Kidney epithelial cell (primary cell): ENCODE measurements around the gene COL9A3. TPM values are rescaled to one million over a fixed set of nuclear protein-coding genes. Genes with fewer than 3 reads are reported as not detected.

Experiments used
- DNase-seq: peaks from one replicate; pipeline ENCODE4 v3.0.0-alpha.2; 2010; ENCODE audit warnings: low read depth
- H3K27me3 ChIP-seq: 2 replicates; pipeline ENCODE4 v1.6.0; 2011; ENCODE audit warnings: low read length; ENCODE audit not compliant: control insufficient read depth, insufficient read depth
- H3K36me3 ChIP-seq: 2 replicates; pipeline ENCODE4 v1.5.1; 2011; ENCODE audit warnings: low read length; ENCODE audit not compliant: control insufficient read depth, insufficient read depth
- H3K4me3 ChIP-seq: 2 replicates; pipeline ENCODE4 v1.5.1; 2011; ENCODE audit warnings: low read depth, mild to moderate bottlenecking, control low read depth, low read length
- CTCF ChIP-seq: IDR thresholded peaks from 2 replicates; pipeline ENCODE4 v1.5.1; 2011; ENCODE audit warnings: mild to moderate bottlenecking, moderate library complexity, low read length, control low read depth, inconsistent platforms; ENCODE audit not compliant: insufficient read depth, poor library complexity, severe bottlenecking
- total RNA-seq: library from RNA; depleted of rRNA; stranded (reverse); fragments of >200 nt; gene quantifications from 2 replicates; pipeline ENCODE4 v1.2.3, GENCODE V29; 2015

The COL9A3 gene
- total RNA-seq, 1 donor from 2014 or later: 10.4 TPM

DNA sequence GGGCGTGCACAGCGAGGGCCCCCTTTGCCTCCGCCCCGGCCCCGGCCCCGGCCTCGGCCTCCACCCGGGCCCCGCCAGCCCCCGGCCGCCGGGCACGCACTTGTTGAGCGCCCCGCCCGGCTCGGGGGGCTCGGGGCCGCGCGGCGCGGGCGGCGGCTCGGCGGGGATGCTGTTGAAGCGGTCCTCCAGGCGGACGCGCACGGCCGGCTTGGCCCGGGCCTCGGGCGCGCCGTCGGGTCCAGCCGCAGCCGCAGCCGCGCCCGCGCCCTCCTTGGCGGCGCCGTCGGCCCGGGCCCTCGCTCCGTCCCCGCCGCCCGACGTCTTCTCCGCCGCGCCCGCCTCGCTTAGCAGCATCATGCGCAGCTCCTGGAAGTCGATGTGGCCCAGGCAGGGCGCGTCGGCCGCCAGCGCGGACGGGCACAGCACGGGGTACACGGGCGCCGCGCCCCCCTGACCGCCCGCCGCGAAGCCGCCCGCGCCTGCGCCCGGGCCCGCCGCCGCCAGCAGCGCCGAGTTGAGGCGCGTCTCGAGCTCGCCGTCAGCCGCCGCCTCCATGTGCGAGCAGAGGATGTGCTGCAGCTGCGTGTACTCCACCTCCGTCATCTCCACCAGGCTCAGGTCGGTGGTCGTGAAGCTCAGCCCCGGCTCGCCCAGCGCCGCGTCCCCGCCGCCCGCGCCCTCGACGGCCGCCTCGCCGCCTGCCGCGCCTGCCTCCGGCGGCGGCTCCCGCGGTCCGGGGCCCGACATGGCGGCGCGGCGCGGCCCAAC, 44.3 kb downstream of the COL9A3 start:
- no peak for TF ChIP-seq CTCF
- peak overlapping the region; percentile 59 for H3K4me3 ChIP-seq
- DNase-seq: no peak
- H3K36me3 ChIP-seq: no peaks in the 10 kb centered on the region
- H3K27me3 ChIP-seq: no peaks in the 10 kb centered on the region

DNA sequence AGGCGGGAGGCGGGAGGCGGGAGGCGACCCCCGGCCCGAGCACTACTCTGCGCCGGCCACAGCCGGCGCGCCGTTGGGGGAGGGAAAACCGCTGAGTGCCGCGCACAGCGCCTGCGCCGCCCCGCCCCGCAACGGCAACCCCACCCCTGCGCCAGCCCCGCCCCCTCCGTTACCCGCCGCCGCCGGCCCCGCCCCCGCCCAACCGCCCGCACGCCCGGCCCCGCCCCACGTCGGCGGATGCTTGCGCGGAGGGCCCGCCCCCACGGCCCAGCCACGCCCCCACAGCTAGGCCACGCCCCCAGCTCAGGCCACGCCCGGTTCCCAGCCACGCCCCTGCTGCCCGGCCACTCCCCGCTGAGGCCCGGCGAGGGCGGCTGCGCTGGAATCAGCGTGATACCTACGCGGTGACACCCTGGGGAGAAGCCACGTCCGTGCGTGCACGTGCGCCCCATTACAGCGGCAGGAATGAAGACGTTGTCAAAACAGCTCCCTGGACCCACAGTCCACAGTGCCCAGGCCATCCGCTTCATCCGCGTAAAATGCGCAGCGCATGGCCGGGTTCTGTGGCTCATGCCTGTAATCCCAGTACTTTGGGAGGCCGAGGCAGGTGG, 45.0 kb downstream of the COL9A3 start, which contains the start of gene TCFL5:
TSS of gene TCFL5 (minus strand) at position 97 of the 611 bp plus-strand sequence. CDS start 152 bp downstream, outside the sequence.
- DNase-seq: no peak

DNA sequence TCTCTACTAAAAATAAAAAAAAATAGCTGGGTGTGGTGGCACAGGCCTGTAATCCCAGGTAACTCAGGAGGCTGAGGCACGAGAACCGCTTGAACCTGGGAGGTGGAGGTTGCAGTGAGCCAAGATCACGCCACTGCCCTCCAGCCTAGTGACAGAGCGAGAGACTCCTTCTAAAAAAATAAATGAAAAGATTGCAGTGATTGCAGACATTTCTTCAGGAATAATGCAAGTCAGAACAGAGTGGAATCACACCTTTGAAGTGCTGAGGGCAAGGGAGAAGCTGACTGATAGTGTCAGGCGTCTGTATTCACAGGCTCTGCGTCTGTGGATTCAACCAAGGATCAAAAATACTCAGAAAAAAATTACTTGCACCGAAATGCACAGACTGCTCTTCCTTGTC, 47.4 kb downstream of the COL9A3 start:
- no peak for DNase-seq
- H3K4me3 ChIP-seq: no peak overlapping the region
- H3K36me3 ChIP-seq: no peaks in the 10 kb centered on the region
- TF ChIP-seq CTCF: no peak
- no peaks in the 10 kb centered on the region for H3K27me3 ChIP-seq

More for the DNA sequence above, 45.0 kb downstream of the COL9A3 start, which contains the start of gene TCFL5:
- Histone ChIP-seq H3K4me3 (peak within 1 kb of the TSS; percentile 59), H3K27me3 (no peaks in the 10 kb centered on the region), H3K36me3 (no peaks in the 10 kb centered on the region)
- no peak for TF ChIP-seq CTCF

DNA sequence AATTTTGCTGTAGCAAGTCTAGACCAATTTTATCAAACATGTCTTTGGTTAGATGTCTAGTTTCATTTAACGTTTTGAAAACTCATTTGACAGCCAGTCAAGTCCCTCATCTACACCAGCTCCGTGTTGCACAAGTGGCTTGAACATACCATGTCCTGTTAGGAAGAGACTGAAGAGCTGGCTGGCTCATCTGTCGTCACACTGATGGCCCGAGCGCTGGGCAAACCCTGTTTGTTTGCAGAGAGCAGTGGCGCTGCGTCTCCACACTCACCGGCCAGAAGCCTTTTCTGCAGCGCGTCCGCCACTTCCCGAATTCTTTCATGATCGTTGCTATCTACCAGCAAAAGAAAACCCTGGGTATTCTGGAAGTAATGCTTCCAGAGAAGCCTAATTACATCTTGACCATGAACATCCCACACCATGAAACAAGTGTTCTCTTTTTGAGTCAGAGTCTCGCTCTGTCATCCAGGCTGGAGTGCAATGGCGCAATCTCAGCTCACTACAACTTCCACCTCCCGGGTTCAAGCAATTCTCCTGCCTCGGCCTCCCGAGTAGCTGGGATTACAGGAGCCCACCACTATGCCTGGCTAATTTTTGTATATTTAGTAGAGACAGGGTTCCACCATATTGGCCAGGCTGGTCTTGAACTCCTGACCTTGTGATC, 55.5 kb downstream of the COL9A3 start:
- TF ChIP-seq CTCF: no peak

DNA sequence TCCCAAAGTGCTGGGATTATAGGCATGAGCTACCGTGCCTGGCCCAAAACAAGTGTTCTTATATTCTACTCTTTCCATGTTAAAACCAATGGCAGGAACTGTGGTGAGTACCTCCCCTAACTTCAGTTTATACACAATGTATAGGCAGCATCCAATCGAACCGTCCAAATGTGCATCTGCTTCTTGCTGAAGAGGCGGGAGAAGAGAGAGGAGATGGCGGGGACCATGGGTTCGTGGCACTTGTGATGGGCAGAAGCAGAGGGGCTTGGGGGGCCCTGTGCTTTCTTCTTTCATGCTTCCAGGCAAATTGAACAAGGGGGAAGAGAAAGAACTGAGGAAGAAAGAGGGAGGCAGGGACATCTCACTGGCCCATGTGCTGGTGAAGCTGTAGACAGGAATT, 56.0 kb downstream of the COL9A3 start:
- Histone ChIP-seq H3K4me3 (no peak overlapping the region), H3K27me3 (no peaks in the 10 kb centered on the region), H3K36me3 (no peaks in the 10 kb centered on the region)
- TF ChIP-seq CTCF: no peak
- no peak for DNase-seq

More for the DNA sequence above, 55.5 kb downstream of the COL9A3 start:
- Histone ChIP-seq H3K4me3 (no peak overlapping the region), H3K36me3 (no peaks in the 10 kb centered on the region), H3K27me3 (no peaks in the 10 kb centered on the region)
- DNase-seq: no peak
